Parathyroid adenoma (tissue), 2 donors: ENCODE data around the gene FAM228A.
"Not testable (repeated sequence)": the region's sequence is repeated elsewhere in the genome, so short reads cannot be mapped to it uniquely, and the experiment has no call there.

Experiments used
- H2AFZ ChIP-seq: fragments of 300-600 bp; sonication (generic); one replicate; pipeline ENCODE4 v1.7.0; 2017; ENCODE audit warnings: antibody characterized with exemption, mild to moderate bottlenecking
- H3K27ac ChIP-seq: fragments of 300-600 bp; sonication (generic); one replicate; pipeline ENCODE4 v1.7.0; 2017
- H3K27me3 ChIP-seq: fragments of 300-600 bp; sonication (generic); one replicate; pipeline ENCODE4 v1.7.0; 2017; ENCODE audit warnings: low read length; ENCODE audit not compliant: control insufficient read depth, insufficient read depth
- H3K36me3 ChIP-seq: fragments of 300-600 bp; sonication (generic); one replicate; pipeline ENCODE4 v1.7.0; 2017; ENCODE audit warnings: low read length; ENCODE audit not compliant: control insufficient read depth, insufficient read depth
- H3K4me1 ChIP-seq: fragments of 300-600 bp; sonication (generic); one replicate; pipeline ENCODE4 v1.7.0; 2017; ENCODE audit warnings: control low read depth
- H3K4me2 ChIP-seq: fragments of 300-600 bp; sonication (generic); one replicate; pipeline ENCODE4 v1.7.0; 2017; ENCODE audit warnings: low read length
- H3K4me3 ChIP-seq: fragments of 300-600 bp; sonication (generic); one replicate; pipeline ENCODE4 v1.7.0; 2017; ENCODE audit warnings: low read depth, low read length
- H3K79me2 ChIP-seq: fragments of 300-600 bp; sonication (generic); one replicate; pipeline ENCODE4 v1.7.0; 2017; ENCODE audit warnings: control low read depth
- H3K9ac ChIP-seq: fragments of 300-600 bp; sonication (generic); one replicate; pipeline ENCODE4 v1.7.0; 2017; ENCODE audit warnings: mild to moderate bottlenecking
- H3K9me3 ChIP-seq: fragments of 300-600 bp; sonication (generic); one replicate; pipeline ENCODE4 v1.7.0; 2017; ENCODE audit warnings: low read length; ENCODE audit not compliant: control insufficient read depth
- CTCF ChIP-seq: fragments of 300-600 bp; sonication (generic); IDR thresholded peaks from one replicate; pipeline ENCODE4 v1.7.0; 2017; ENCODE audit warnings: antibody characterized with exemption, mild to moderate bottlenecking
- donor health status: primary hyperparathyroidism.

The FAM228A gene

GRCh38 chr2:24174851-24175277 lies at the start of gene FAM228A:
Gene FAM228A, plus strand, starts transcription at chr2:24175053. Its CDS starts 428 bp downstream, at chr2:24175481.
- Histone ChIP-seq H3K4me2 (no peak within 1 kb of the TSS), H3K27ac (no peak within 1 kb of the TSS), H3K9me3 (no peaks in the 10 kb centered on the region), H3K36me3 (no peaks in the 10 kb centered on the region), H3K9ac (no peak within 1 kb of the TSS), H2AFZ (no peak within 1 kb of the TSS), H3K79me2 (no peaks in the 10 kb centered on the region), H3K27me3 (no peaks in the 10 kb centered on the region), H3K4me1 (no peaks in the 10 kb centered on the region), H3K4me3 (no peak within 1 kb of the TSS)
- no peak for TF ChIP-seq CTCF

GRCh38 chr2:24125956-24126355 lies 48.9 kb upstream of the FAM228A start:
- TF ChIP-seq CTCF, result no peak
- no peak overlapping the region for H3K9ac ChIP-seq
- H3K4me1 ChIP-seq, result peaks cover 5% of the 10 kb centered on the region
- no peak overlapping the region for H3K4me3 ChIP-seq
- no peak overlapping the region for H3K4me2 ChIP-seq
- H3K9me3 ChIP-seq, result no peaks in the 10 kb centered on the region
- H3K79me2 ChIP-seq, result peaks cover 3% of the 10 kb centered on the region
- H3K36me3 ChIP-seq, result no peaks in the 10 kb centered on the region
- no peak overlapping the region for H3K27ac ChIP-seq
- H2AFZ ChIP-seq, result no peak overlapping the region
- H3K27me3 ChIP-seq, result no peaks in the 10 kb centered on the region

GRCh38 chr2:24132543-24132942 lies 42.3 kb upstream of the FAM228A start:
- H3K79me2 ChIP-seq, result peaks cover 28% of the 10 kb centered on the region
- H3K27me3 ChIP-seq, result no peaks in the 10 kb centered on the region
- TF ChIP-seq CTCF, result no peak
- no peak overlapping the region for H3K9ac ChIP-seq
- no peak overlapping the region for H3K4me3 ChIP-seq
- H3K4me2 ChIP-seq, result no peak overlapping the region
- no peak overlapping the region for H2AFZ ChIP-seq
- H3K27ac ChIP-seq, result no peak overlapping the region
- no peaks in the 10 kb centered on the region for H3K36me3 ChIP-seq
- H3K9me3 ChIP-seq, result no peaks in the 10 kb centered on the region
- no peaks in the 10 kb centered on the region for H3K4me1 ChIP-seq

GRCh38 chr2:24140305-24140704 lies 34.5 kb upstream of the FAM228A start:
- H3K27ac ChIP-seq, H3K79me2 ChIP-seq, H3K9ac ChIP-seq, H3K4me1 ChIP-seq, H3K4me3 ChIP-seq, H3K4me2 ChIP-seq, H3K36me3 ChIP-seq, H3K27me3 ChIP-seq, H3K9me3 ChIP-seq, H2AFZ ChIP-seq: not testable (repeated sequence)

- Histone ChIP-seq H3K79me2 (peaks cover 3% of the 10 kb centered on the region), H3K9ac (no peak overlapping the region), H3K36me3 (no peaks in the 10 kb centered on the region), H3K9me3 (no peaks in the 10 kb centered on the region), H3K27ac (no peak overlapping the region), H2AFZ (no peak overlapping the region), H3K4me3 (no peak overlapping the region), H3K4me2 (no peak overlapping the region), H3K27me3 (no peaks in the 10 kb centered on the region), H3K4me1 (no peaks in the 10 kb centered on the region)
- TF ChIP-seq CTCF, result no peak
Measured at GRCh38 chr2:24147364-24147763, 27.5 kb upstream of the FAM228A start.
